HepG2 (cell line): Measurements from ENCODE around the gene S100P. TPM values are rescaled to one million over a fixed set of nuclear protein-coding genes. Genes with fewer than 3 reads are reported as not detected.
A peak's percentile ranks its signal among the peaks of the same experiment; 100 is the strongest.

Source experiments
- BRCA1 ChIP-seq: sonication (generic); formaldehyde crosslinking; IDR thresholded peaks from 2 replicates; pipeline ENCODE4 v1.4.0; 2020; ENCODE audit warnings: missing genetic modification reagents
- CHCHD3 ChIP-seq: sonication (generic); formaldehyde crosslinking; IDR thresholded peaks from 2 replicates; pipeline ENCODE4 v1.8.0; 2022; ENCODE audit warnings: mild to moderate bottlenecking, missing genetic modification reagents, moderate library complexity
- CHD2 ChIP-seq: IDR thresholded peaks from 2 replicates; pipeline ENCODE4 v1.6.1; 2011; ENCODE audit warnings: low read depth, low read length, improper control_type of control experiment
- FOSL1 ChIP-seq: sonication (generic); formaldehyde crosslinking; IDR thresholded peaks from 2 replicates; pipeline ENCODE4 v1.9.0; 2021; ENCODE audit warnings: missing genetic modification reagents, borderline replicate concordance
- GTF3A ChIP-seq: sonication (generic); formaldehyde crosslinking; conservative IDR thresholded peaks from 2 replicates; pipeline ENCODE4 v1.4.0; 2020; ENCODE audit warnings: mild to moderate bottlenecking, missing genetic modification reagents
- MAFG ChIP-seq: sonication (generic); formaldehyde crosslinking; IDR thresholded peaks from 2 replicates; pipeline ENCODE4 v1.5.1; 2020; ENCODE audit warnings: mild to moderate bottlenecking, missing genetic modification reagents
- MATR3 ChIP-seq: sonication (generic); formaldehyde crosslinking; IDR thresholded peaks from 2 replicates; pipeline ENCODE4 v1.4.0; 2020; ENCODE audit warnings: missing genetic modification reagents
- RFX3 ChIP-seq: IDR thresholded peaks from 2 replicates; pipeline ENCODE4 v1.6.1; 2016; ENCODE audit warnings: missing biosample characterization, missing genetic modification reagents
- RFX5 ChIP-seq: IDR thresholded peaks from 2 replicates; pipeline ENCODE4 v1.6.1; 2011; ENCODE audit warnings: low read depth, low read length, improper control_type of control experiment
- RXRA ChIP-seq: sonication (generic); formaldehyde crosslinking; IDR thresholded peaks from 2 replicates; pipeline ENCODE4 v1.5.1; 2020; ENCODE audit warnings: missing genetic modification reagents
- SATB2 ChIP-seq: sonication (generic); formaldehyde crosslinking; IDR thresholded peaks from 2 replicates; pipeline ENCODE4 v1.5.0; 2020; ENCODE audit warnings: missing genetic modification reagents
- SRSF9 ChIP-seq: fragments of 200-400 bp; formaldehyde crosslinking; IDR thresholded peaks from 2 replicates; pipeline ENCODE4 v1.6.1; 2018; ENCODE audit warnings: borderline replicate concordance, mild to moderate bottlenecking, low read depth, low read length; ENCODE audit not compliant: insufficient read depth, poor library complexity, severe bottlenecking
- ZBTB38 ChIP-seq: sonication (generic); formaldehyde crosslinking; IDR thresholded peaks from 2 replicates; pipeline ENCODE4 v1.5.1; 2020; ENCODE audit warnings: mild to moderate bottlenecking, missing genetic modification reagents
- ZFP41 ChIP-seq: sonication (generic); formaldehyde crosslinking; IDR thresholded peaks from 2 replicates; pipeline ENCODE4 v1.4.0; 2020; ENCODE audit warnings: mild to moderate bottlenecking, missing genetic modification reagents, borderline replicate concordance
- ZFP90 ChIP-seq: sonication (generic); formaldehyde crosslinking; IDR thresholded peaks from 2 replicates; pipeline ENCODE4 v1.8.0; 2022; ENCODE audit warnings: missing genetic modification reagents, mild to moderate bottlenecking, inconsistent platforms, borderline replicate concordance
- ZNF232 ChIP-seq: sonication (generic); formaldehyde crosslinking; IDR thresholded peaks from 2 replicates; pipeline ENCODE4 v1.4.0; 2020; ENCODE audit warnings: missing genetic modification reagents, borderline replicate concordance
- ZNF350 ChIP-seq: sonication (generic); formaldehyde crosslinking; IDR thresholded peaks from 2 replicates; pipeline ENCODE4 v1.4.0; 2020; ENCODE audit warnings: mild to moderate bottlenecking, low read depth, missing genetic modification reagents, borderline replicate concordance
- ZNF431 ChIP-seq: sonication (generic); formaldehyde crosslinking; IDR thresholded peaks from 2 replicates; pipeline ENCODE4 v1.9.0; 2022; ENCODE audit warnings: missing genetic modification reagents, low read depth, mild to moderate bottlenecking, borderline replicate concordance
- polyA plus RNA-seq, 8 experiments: library from polyadenylated mRNA; depleted of rRNA in 3 of 8; stranded (reverse) in 7 of 8; unstranded in 1 of 8; fragments of >200 nt; fragmentation: Illumina TruSeq in 4 of 8; extraction: Trizol in 4 of 8; gene quantifications; 2 replicates each; pipeline versions ENCODE4 v1.2.1 to v1.2.3, GENCODE V29; 2011 to 2016; ENCODE audit warnings: low read depth in 4 of 8, missing spikeins in 1 of 8, mixed read lengths in 1 of 8; ENCODE audit not compliant: insufficient read depth in 1 of 8
- total RNA-seq, 5 experiments: library from RNA; depleted of rRNA; stranded (reverse); fragments of >200 nt; fragmentation: Illumina TruSeq; extraction: Trizol; gene quantifications; 2 replicates each; pipeline ENCODE4 v1.2.3, GENCODE V29; 2016; ENCODE audit warnings: low read depth in 1 of 5
- TF ChIP-seq, protein P1 (sequence below): sonication (generic); formaldehyde crosslinking; IDR thresholded peaks from 2 replicates; pipeline ENCODE4 v1.8.0; 2022; ENCODE audit warnings: missing genetic modification reagents, mild to moderate bottlenecking, borderline replicate concordance
- TF ChIP-seq, protein P2 (sequence below): sonication (generic); formaldehyde crosslinking; IDR thresholded peaks from 2 replicates; pipeline ENCODE4 v1.8.0; 2022; ENCODE audit warnings: mild to moderate bottlenecking, missing genetic modification reagents
- TF ChIP-seq, protein P3 (sequence below): sonication (generic); formaldehyde crosslinking; IDR thresholded peaks from 2 replicates; pipeline ENCODE4 v1.5.0; 2020; ENCODE audit warnings: missing genetic modification reagents
- TF ChIP-seq, protein P4 (sequence below): sonication (generic); formaldehyde crosslinking; IDR thresholded peaks from 2 replicates; pipeline ENCODE4 v1.5.1; 2020; ENCODE audit warnings: mild to moderate bottlenecking, missing genetic modification reagents, moderate library complexity

Gene S100P
- total and polyA plus RNA-seq, 2 of the 13 experiments (the other 11 are each of a cell fraction or from before 2014, with no cell fraction given), result 278 to 1,649 TPM

DNA sequence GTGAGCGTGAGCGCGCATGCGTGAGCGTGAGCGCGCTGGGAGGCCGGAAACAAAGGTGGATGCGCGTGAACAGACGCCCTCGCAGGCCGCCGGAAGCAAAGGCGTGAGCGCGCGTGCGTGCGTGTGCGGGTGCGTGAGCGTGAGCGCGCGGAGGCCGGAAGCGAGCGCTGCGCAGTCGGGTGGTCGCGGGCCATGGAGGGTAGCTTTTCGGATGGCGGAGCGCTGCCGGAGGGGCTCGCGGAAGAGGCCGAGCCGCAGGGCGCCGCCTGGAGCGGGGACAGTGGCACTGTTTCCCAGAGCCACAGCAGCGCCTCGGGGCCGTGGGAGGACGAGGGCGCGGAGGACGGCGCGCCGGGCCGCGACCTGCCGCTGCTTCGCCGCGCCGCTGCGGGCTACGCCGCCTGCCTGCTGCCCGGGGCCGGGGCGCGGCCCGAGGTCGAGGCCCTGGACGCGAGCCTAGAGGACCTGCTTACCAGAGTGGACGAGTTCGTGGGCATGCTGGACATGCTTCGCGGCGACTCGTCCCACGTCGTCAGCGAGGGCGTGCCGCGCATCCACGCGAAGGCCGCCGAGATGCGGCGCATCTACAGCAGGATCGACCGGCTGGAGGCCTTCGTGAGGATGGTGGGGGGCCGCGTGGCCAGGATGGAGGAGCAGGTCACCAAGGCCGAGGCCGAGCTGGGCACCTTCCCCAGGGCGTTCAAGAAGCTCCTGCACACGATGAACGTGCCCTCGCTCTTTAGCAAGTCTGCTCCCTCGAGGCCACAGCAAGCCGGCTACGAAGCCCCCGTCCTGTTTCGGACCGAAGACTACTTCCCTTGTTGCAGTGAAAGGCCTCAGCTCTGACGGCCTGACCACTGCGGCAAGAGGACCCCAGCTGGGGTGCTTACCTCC is 22.6 kb downstream of the S100P start, which contains the start of gene BLOC1S4 (continued):
- TF ChIP-seq ZBTB38 (CRISPR knock-in tag) (peak; percentile 63; the same call in 1 of the 2 replicates), ZNF350 (CRISPR knock-in tag) (0 out of 2 replicates have a peak, but pooled peaks have one; percentile 35), SRSF9 (no peak), BRCA1 (CRISPR knock-in tag) (no peak), RXRA (CRISPR knock-in tag) (peak; percentile 43; the same call in 1 of the 2 replicates), FOSL1 (CRISPR knock-in tag) (no peak), MATR3 (no peak), ZNF232 (CRISPR knock-in tag) (no peak), MAFG (CRISPR knock-in tag) (no peak), SATB2 (CRISPR knock-in tag) (no peak), ZFP41 (CRISPR knock-in tag) (0 out of 2 replicates have a peak, but pooled peaks have one; percentile 62), ZNF431 (peak; percentile 39; the same call in 1 of the 2 replicates), CHD2 (no peak), GTF3A (CRISPR knock-in tag) (no peak), RFX3 (CRISPR knock-in tag) (no peak), CHCHD3 (no peak), ZFP90 (CRISPR knock-in tag) (0 out of 2 replicates have a peak, but pooled peaks have one; percentile 18), RFX5 (no peak)
- TF ChIP-seq, protein P1, sequence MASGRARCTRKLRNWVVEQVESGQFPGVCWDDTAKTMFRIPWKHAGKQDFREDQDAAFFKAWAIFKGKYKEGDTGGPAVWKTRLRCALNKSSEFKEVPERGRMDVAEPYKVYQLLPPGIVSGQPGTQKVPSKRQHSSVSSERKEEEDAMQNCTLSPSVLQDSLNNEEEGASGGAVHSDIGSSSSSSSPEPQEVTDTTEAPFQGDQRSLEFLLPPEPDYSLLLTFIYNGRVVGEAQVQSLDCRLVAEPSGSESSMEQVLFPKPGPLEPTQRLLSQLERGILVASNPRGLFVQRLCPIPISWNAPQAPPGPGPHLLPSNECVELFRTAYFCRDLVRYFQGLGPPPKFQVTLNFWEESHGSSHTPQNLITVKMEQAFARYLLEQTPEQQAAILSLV, result peak; percentile 80; the same call in 1 of the 2 replicates
- TF ChIP-seq, protein P2, sequence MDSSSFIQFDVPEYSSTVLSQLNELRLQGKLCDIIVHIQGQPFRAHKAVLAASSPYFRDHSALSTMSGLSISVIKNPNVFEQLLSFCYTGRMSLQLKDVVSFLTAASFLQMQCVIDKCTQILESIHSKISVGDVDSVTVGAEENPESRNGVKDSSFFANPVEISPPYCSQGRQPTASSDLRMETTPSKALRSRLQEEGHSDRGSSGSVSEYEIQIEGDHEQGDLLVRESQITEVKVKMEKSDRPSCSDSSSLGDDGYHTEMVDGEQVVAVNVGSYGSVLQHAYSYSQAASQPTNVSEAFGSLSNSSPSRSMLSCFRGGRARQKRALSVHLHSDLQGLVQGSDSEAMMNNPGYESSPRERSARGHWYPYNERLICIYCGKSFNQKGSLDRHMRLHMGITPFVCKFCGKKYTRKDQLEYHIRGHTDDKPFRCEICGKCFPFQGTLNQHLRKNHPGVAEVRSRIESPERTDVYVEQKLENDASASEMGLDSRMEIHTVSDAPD (CRISPR knock-in tag), result no peak
- TF ChIP-seq, protein P3, sequence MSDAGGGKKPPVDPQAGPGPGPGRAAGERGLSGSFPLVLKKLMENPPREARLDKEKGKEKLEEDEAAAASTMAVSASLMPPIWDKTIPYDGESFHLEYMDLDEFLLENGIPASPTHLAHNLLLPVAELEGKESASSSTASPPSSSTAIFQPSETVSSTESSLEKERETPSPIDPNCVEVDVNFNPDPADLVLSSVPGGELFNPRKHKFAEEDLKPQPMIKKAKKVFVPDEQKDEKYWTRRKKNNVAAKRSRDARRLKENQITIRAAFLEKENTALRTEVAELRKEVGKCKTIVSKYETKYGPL, result 0 out of 2 replicates have a peak, but pooled peaks have one; percentile 38
- TF ChIP-seq, protein P4, sequence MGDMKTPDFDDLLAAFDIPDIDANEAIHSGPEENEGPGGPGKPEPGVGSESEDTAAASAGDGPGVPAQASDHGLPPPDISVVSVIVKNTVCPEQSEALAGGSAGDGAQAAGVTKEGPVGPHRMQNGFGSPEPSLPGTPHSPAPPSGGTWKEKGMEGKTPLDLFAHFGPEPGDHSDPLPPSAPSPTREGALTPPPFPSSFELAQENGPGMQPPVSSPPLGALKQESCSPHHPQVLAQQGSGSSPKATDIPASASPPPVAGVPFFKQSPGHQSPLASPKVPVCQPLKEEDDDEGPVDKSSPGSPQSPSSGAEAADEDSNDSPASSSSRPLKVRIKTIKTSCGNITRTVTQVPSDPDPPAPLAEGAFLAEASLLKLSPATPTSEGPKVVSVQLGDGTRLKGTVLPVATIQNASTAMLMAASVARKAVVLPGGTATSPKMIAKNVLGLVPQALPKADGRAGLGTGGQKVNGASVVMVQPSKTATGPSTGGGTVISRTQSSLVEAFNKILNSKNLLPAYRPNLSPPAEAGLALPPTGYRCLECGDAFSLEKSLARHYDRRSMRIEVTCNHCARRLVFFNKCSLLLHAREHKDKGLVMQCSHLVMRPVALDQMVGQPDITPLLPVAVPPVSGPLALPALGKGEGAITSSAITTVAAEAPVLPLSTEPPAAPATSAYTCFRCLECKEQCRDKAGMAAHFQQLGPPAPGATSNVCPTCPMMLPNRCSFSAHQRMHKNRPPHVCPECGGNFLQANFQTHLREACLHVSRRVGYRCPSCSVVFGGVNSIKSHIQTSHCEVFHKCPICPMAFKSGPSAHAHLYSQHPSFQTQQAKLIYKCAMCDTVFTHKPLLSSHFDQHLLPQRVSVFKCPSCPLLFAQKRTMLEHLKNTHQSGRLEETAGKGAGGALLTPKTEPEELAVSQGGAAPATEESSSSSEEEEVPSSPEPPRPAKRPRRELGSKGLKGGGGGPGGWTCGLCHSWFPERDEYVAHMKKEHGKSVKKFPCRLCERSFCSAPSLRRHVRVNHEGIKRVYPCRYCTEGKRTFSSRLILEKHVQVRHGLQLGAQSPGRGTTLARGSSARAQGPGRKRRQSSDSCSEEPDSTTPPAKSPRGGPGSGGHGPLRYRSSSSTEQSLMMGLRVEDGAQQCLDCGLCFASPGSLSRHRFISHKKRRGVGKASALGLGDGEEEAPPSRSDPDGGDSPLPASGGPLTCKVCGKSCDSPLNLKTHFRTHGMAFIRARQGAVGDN (CRISPR knock-in tag), result peak; percentile 93
